Head of caudate nucleus (tissue), 42 donors: ENCODE data around the gene UPK3BL1.
"Not testable (repeated sequence)": the region's sequence is repeated elsewhere in the genome, so short reads cannot be mapped to it uniquely, and the experiment has no call there.

Experiments
- DNase-seq, 42 donors: peaks; one replicate each; pipeline versions ENCODE4 v3.0.0 to v3.0.0-alpha.2; 2020 to 2021; ENCODE audit warnings: mixed read lengths in 7 of 42
- intact Hi-C: fragments of 100-400 bp; cut with DNase I; formaldehyde crosslinking; loops from one replicate; pipeline ENCODE4 v1.15.0; 2022

UPK3BL1 gene

GRCh38 chr7:102596036-102596435 is 46.6 kb downstream of the UPK3BL1 start:
- peak in 2 of 42 donors; percentile 3 to 12 for DNase-seq
- intact Hi-C loops, result not testable (repeated sequence)

- DNase-seq, intact Hi-C loops: not testable (repeated sequence)
Observed at GRCh38 chr7:102593637-102594334, 48.8 kb downstream of the UPK3BL1 start.

GRCh38 chr7:102592477-102593019 is 50.0 kb downstream of the UPK3BL1 start:
- intact Hi-C loops, result not testable (repeated sequence)
- peak in 18 of 42 donors; percentile 8 to 53 (median 24) for DNase-seq

- DNase-seq, intact Hi-C loops: not testable (repeated sequence)
Observed at GRCh38 chr7:102589857-102590256, 52.7 kb downstream of the UPK3BL1 start.
